Natural killer cell (primary cell): Measurements from ENCODE around the gene ATXN2L. TPM values are rescaled to one million over a fixed set of nuclear protein-coding genes. Genes with fewer than 3 reads are reported as not detected.

Experiments used
- ATAC-seq, 3 donors: fragments of 150-1000 bp in 2 of 3; fragments of 200-7000 bp in 1 of 3; cut with Tn5 transposase; 1 replicate in 1 of 3; 2 replicates in 2 of 3; pipeline ENCODE4 v1.10.0; 2021; ENCODE audit warnings: mild to moderate bottlenecking in 2 of 3, moderate library complexity in 2 of 3
- DNase-seq, 2 donors: peaks; one replicate each; pipeline versions ENCODE4 v3.0.0 to v3.0.0-alpha.2; 2013 to 2021; ENCODE audit warnings: mixed read lengths in 1 of 2
- H3K27ac ChIP-seq: one replicate; pipeline ENCODE4 v1.5.1; 2013; ENCODE audit warnings: mild to moderate bottlenecking, low read length
- H3K27me3 ChIP-seq: one replicate; pipeline ENCODE4 v1.6.1; 2013; ENCODE audit warnings: low read length; ENCODE audit not compliant: control insufficient read depth, insufficient read depth
- H3K36me3 ChIP-seq: one replicate; pipeline ENCODE4 v1.6.1; 2013; ENCODE audit warnings: low read length; ENCODE audit not compliant: control insufficient read depth, insufficient read depth
- H3K4me1 ChIP-seq: one replicate; pipeline ENCODE4 v1.6.1; 2013; ENCODE audit warnings: low read length; ENCODE audit not compliant: control insufficient read depth, insufficient read depth
- H3K4me3 ChIP-seq: one replicate; pipeline ENCODE4 v1.5.1; 2013; ENCODE audit warnings: low read length
- H3K9me3 ChIP-seq: one replicate; pipeline ENCODE4 v1.6.1; 2013; ENCODE audit warnings: low read length; ENCODE audit not compliant: control insufficient read depth, insufficient read depth
- H3K27ac Mint-ChIP-seq, 2 donors: one replicate each; pipeline ENCODE4 v1.8.0; 2022; ENCODE audit warnings: mild to moderate bottlenecking in 2 of 2, mixed read lengths in 2 of 2, moderate library complexity in 1 of 2
- H3K27me3 Mint-ChIP-seq, 2 donors: one replicate each; pipeline ENCODE4 v1.8.0; 2022; ENCODE audit warnings: low read depth in 2 of 2, mixed read lengths in 2 of 2
- H3K36me3 Mint-ChIP-seq: one replicate; pipeline ENCODE4 v1.8.0; 2022; ENCODE audit warnings: mixed read lengths
- H3K4me1 Mint-ChIP-seq, 2 donors: one replicate each; pipeline ENCODE4 v1.8.0; 2022; ENCODE audit warnings: mixed read lengths in 2 of 2
- H3K4me3 Mint-ChIP-seq: one replicate; pipeline ENCODE4 v1.8.0; 2022; ENCODE audit warnings: mild to moderate bottlenecking, moderate library complexity, mixed read lengths
- H3K9me3 Mint-ChIP-seq, 2 donors: one replicate each; pipeline ENCODE4 v1.8.0; 2022; ENCODE audit warnings: mixed read lengths in 2 of 2
- CTCF ChIP-seq: fragments of 200-600 bp; IDR thresholded peaks from one replicate; pipeline ENCODE4 v1.8.0; 2022; ENCODE audit warnings: antibody characterized with exemption
- WGBS: methylation state at CpG from one replicate; pipeline ENCODE4 v1.1.7; 2013; ENCODE audit warnings: missing lambda C conversion rate; ENCODE audit not compliant: insufficient coverage; 5-methylcytosine and 5-hydroxymethylcytosine counted together
- intact Hi-C: fragments of 100-400 bp; cut with micrococcal nuclease; formaldehyde crosslinking; loops from one replicate; pipeline ENCODE4 v1.14.2; 2022
- total RNA-seq, 4 donors: library from RNA; stranded (reverse); fragments of 120-200 nt in 1 of 4; gene quantifications; one replicate each; pipeline versions ENCODE4 v1.2.3 to v1.2.4, GENCODE V29; 2013 to 2022

The ATXN2L gene
- total RNA-seq, 3 donors from 2014 or later (not counting 1 experiment from before 2014, with no cell fraction given), result 350 to 451 (median 416) TPM

- Mint-ChIP-seq H3K9me3 (no peaks in the 10 kb centered on the region), H3K36me3 (peaks cover 3% of the 10 kb centered on the region), H3K4me1 (peaks cover 5 to 19% of the 10 kb centered on the region in 2 donors), H3K4me3 (no peak overlapping the region), H3K27me3 (no peaks in the 10 kb centered on the region), H3K27ac (peak overlapping the region in 1 of 2 donors; percentile 48)
- peaks cover 25% of the 10 kb centered on the region for H3K36me3 ChIP-seq
- intact Hi-C loops, result no loop called here
- H3K4me1 ChIP-seq, result peaks cover 19% of the 10 kb centered on the region
- DNase-seq, result no peak
- H3K4me3 ChIP-seq, result no peak overlapping the region
- H3K27ac ChIP-seq, result no peak overlapping the region
- WGBS, result 87% methylated on average over 10 of the region's 13 CpGs
- ATAC-seq, result no peak
- no peaks in the 10 kb centered on the region for H3K9me3 ChIP-seq
- TF ChIP-seq CTCF, result no peak
- H3K27me3 ChIP-seq, result no peaks in the 10 kb centered on the region
These were observed 52.6 kb downstream of the ATXN2L start for GRCh38 chr16:28875134-28876018.

- intact Hi-C loops, result no loop called here
- ATAC-seq, result no peak
- no peak overlapping the region for H3K4me3 ChIP-seq
- H3K36me3 ChIP-seq, result peaks cover 20% of the 10 kb centered on the region
- Mint-ChIP-seq H3K36me3 (no peaks in the 10 kb centered on the region), H3K4me1 (peaks cover 9 to 24% of the 10 kb centered on the region in 2 donors), H3K27me3 (peaks cover 0 to 4% of the 10 kb centered on the region in 2 donors), H3K9me3 (no peaks in the 10 kb centered on the region), H3K27ac (no peak overlapping the region), H3K4me3 (no peak overlapping the region)
- no peak overlapping the region for H3K27ac ChIP-seq
- no peaks in the 10 kb centered on the region for H3K27me3 ChIP-seq
- DNase-seq, result no peak
- H3K4me1 ChIP-seq, result peaks cover 23% of the 10 kb centered on the region
- no peak for TF ChIP-seq CTCF
- 94% methylated on average over 17 of the region's 17 CpGs for WGBS
- H3K9me3 ChIP-seq, result no peaks in the 10 kb centered on the region
These were observed 53.3 kb downstream of the ATXN2L start for GRCh38 chr16:28876019-28876659.

DNA sequence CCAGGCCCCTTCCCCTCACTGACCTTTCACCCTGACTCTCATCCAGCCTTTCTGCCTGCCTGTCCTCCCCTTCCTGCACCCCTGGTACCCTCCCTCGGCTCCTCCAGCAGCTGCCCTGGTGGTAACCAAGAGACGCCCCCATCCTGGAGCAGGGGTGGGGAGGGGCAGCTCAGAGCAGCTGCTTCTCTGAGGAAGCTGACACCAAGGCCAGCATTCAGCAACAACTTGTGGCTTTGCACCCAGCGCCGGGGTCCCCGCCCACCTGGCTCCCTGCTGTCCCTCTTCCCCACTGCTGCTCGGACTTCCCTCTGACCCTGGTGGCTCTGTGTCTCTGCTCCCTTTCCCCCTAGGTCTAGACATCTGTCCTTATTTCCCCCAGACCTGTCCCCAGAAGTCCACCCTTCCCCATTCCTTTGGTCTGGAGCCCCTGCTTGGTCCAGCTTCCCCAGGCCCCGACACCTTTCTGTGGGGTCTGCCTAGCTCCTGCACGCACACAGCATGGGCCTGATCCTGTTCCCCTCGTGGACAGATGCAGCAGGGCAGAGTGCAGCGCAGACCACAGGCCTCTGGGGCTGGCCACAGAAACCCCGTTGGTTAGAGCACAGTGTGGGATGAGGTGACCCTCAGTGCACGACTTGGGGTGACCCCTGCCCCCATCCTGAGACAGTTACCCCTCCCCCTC is 54.3 kb downstream of the ATXN2L start:
- intact Hi-C loops, result no loop called here
- no peaks in the 10 kb centered on the region for H3K36me3 Mint-ChIP-seq
- H3K4me1 Mint-ChIP-seq, result peaks cover 10 to 27% of the 10 kb centered on the region in 2 donors
- H3K27me3 Mint-ChIP-seq, result peaks cover 0 to 6% of the 10 kb centered on the region in 2 donors
- Histone ChIP-seq H3K36me3 (peaks cover 11% of the 10 kb centered on the region), H3K4me1 (peaks cover 23% of the 10 kb centered on the region), H3K9me3 (no peaks in the 10 kb centered on the region), H3K27me3 (no peaks in the 10 kb centered on the region), H3K27ac (no peak overlapping the region), H3K4me3 (no peak overlapping the region)
- H3K9me3 Mint-ChIP-seq, result no peaks in the 10 kb centered on the region
- H3K27ac Mint-ChIP-seq, result peak overlapping the region in 1 of 2 donors; percentile 61
- no peak for TF ChIP-seq CTCF
- DNase-seq (no peak), ATAC-seq (no peak)
- 32% methylated on average over 12 of the region's 12 CpGs for WGBS
- H3K4me3 Mint-ChIP-seq, result peak overlapping the region; percentile 9
